K562 (cell line): ENCODE results near the gene CDH6. TPM values are rescaled to one million over a fixed set of nuclear protein-coding genes. Genes with fewer than 3 reads are reported as not detected.

Experiments
- ASH1L ChIP-seq: fragments of 450-650 bp; IDR thresholded peaks from 2 replicates; pipeline ENCODE4 v1.6.1; 2018; ENCODE audit warnings: borderline replicate concordance, mild to moderate bottlenecking, low read depth; ENCODE audit not compliant: partially characterized antibody
- CBFA2T3 ChIP-seq: fragments of 450-650 bp; IDR thresholded peaks from 2 replicates; pipeline ENCODE4 v1.6.1; 2017
- E2F5 ChIP-seq: sonication (generic); formaldehyde crosslinking; IDR thresholded peaks from 2 replicates; pipeline ENCODE4 v1.8.0; 2022; ENCODE audit warnings: mild to moderate bottlenecking, missing genetic modification reagents
- ELF2 ChIP-seq: fragments of 250-450 bp; sonication (Bioruptor Pico); IDR thresholded peaks from 2 replicates; pipeline ENCODE4 v1.5.0; 2021; ENCODE audit warnings: mild to moderate bottlenecking
- EP300 ChIP-seq: IDR thresholded peaks from 2 replicates; pipeline ENCODE4 v1.6.1; 2012; ENCODE audit warnings: low read length, improper control_type of control experiment
- HDAC1 ChIP-seq, 2 experiments: fragments of 450-650 bp; IDR thresholded peaks; 2 replicates each; pipeline ENCODE4 v1.6.1; 2016 to 2017; ENCODE audit warnings: inconsistent platforms in 1 of 2, mild to moderate bottlenecking in 1 of 2, moderate library complexity in 1 of 2
- LCOR ChIP-seq: sonication (generic); formaldehyde crosslinking; IDR thresholded peaks from 2 replicates; pipeline ENCODE4 v1.8.0; 2022; ENCODE audit warnings: mild to moderate bottlenecking, missing genetic modification reagents
- MAFK ChIP-seq: IDR thresholded peaks from 2 replicates; pipeline ENCODE4 v1.6.1; 2011; ENCODE audit warnings: low read length, improper control_type of control experiment
- PTTG1 ChIP-seq: fragments of 450-650 bp; IDR thresholded peaks from 2 replicates; pipeline ENCODE4 v1.6.1; 2016; ENCODE audit warnings: low read depth, mild to moderate bottlenecking, missing genetic modification characterization, missing compliant biosample characterization
- TAL1 ChIP-seq: fragments of 450-650 bp; IDR thresholded peaks from 2 replicates; pipeline ENCODE4 v1.6.1; 2016; ENCODE audit warnings: mild to moderate bottlenecking
- TCF3 ChIP-seq: sonication (generic); formaldehyde crosslinking; IDR thresholded peaks from 2 replicates; pipeline ENCODE4 v1.4.0; 2020; ENCODE audit warnings: mild to moderate bottlenecking, missing genetic modification reagents
- polyA plus RNA-seq, 8 experiments: library from polyadenylated mRNA; depleted of rRNA in 4 of 8; stranded (reverse) in 5 of 8; unstranded in 3 of 8; fragments of >200 nt; fragmentation: Nextera tagmentation in 2 of 8; fragmentation: Illumina TruSeq in 1 of 8; extraction: Ambion mirVana in 2 of 8; extraction: Trizol in 1 of 8; gene quantifications; 2 replicates each; pipeline versions ENCODE4 v1.2.1 to v1.2.3, GENCODE V29; 2011 to 2014; ENCODE audit warnings: inconsistent platforms in 1 of 8, missing spikeins in 1 of 8
- total RNA-seq, 7 experiments: library from RNA; depleted of rRNA in 6 of 7; stranded (reverse); fragments of >200 nt in 6 of 7; fragmentation: Illumina TruSeq in 2 of 7; extraction: Trizol in 2 of 7; gene quantifications; 2 replicates each; pipeline versions ENCODE4 v1.2.1 to v1.2.3, GENCODE V29; 2011 to 2021; ENCODE audit warnings: low replicate concordance in 1 of 7
- TF ChIP-seq, protein P1 (sequence below): fragments of 450-650 bp; IDR thresholded peaks from 2 replicates; pipeline ENCODE4 v1.6.1; 2016

The CDH6 gene
- total and polyA plus RNA-seq, 9 of the 15 experiments (the other 6 are each of a cell fraction or from before 2014, with no cell fraction given): not detected

DNA sequence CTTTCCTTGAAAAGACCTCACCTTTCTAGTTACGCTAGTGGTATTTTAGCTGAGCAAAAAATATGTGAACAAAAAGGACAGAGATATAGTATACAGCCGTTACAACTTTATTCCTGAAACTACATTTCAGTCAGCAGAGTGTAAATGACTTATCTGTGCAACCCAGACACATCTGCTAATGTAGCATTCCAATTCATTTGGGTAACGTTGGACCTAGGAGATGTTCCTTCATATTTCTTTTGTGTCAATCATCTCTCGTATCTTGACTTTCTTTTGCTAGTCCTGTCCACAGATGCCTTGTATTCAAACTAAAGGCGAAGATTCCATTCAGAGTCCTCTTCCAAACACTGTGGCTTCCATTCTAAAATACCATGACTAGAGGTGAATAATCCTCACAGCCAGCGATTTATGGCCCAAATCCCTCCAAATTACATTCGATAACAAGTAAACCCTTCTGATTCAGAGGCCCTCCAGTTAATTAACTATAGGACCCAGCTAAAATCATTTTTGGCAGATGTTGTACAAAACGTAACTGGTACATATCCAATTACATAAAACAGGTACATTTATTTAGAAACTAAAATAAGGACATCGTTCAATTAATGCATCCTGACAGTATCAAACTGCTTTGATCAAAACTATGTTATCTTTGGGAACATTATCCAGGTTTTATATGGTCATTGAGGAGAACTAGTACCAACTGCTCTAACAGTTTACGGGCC lies 182.7 kb downstream of the CDH6 start (continued):
- no peak for TF ChIP-seq PTTG1
- no peak for TF ChIP-seq E2F5 (CRISPR knock-in tag)
- TF ChIP-seq TCF3 (CRISPR knock-in tag): peak; percentile 91
- TF ChIP-seq TAL1: peak; percentile 51
- peak; percentile 55 for TF ChIP-seq CBFA2T3
- TF ChIP-seq ELF2: no peak
- no peak for TF ChIP-seq MAFK
- TF ChIP-seq HDAC1 (IDR thresholded peaks at IDR 0.05): no peak
- TF ChIP-seq EP300: peak; percentile 23; the same call in 1 of the 2 replicates
- 0 out of 2 replicates have a peak, but pooled peaks have one; percentile 47 for TF ChIP-seq LCOR (CRISPR knock-in tag)
- no peak for TF ChIP-seq ASH1L
- TF ChIP-seq, protein P1, sequence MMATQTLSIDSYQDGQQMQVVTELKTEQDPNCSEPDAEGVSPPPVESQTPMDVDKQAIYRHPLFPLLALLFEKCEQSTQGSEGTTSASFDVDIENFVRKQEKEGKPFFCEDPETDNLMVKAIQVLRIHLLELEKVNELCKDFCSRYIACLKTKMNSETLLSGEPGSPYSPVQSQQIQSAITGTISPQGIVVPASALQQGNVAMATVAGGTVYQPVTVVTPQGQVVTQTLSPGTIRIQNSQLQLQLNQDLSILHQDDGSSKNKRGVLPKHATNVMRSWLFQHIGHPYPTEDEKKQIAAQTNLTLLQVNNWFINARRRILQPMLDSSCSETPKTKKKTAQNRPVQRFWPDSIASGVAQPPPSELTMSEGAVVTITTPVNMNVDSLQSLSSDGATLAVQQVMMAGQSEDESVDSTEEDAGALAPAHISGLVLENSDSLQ: peak; percentile 86
